DOHH2 (cell line): ENCODE results near the gene TRAF1.
A peak's percentile ranks its signal among the peaks of the same experiment; 100 is the strongest.

Source experiments
- H3F3A ChIP-seq: fragments of 200-600 bp; sonication (generic), shearing (Covaris generic); 2 replicates; pipeline ENCODE4 v1.6.0; 2016; ENCODE audit warnings: antibody characterized with exemption, mild to moderate bottlenecking; ENCODE audit not compliant: control insufficient read depth, insufficient read depth
- H3K27ac ChIP-seq: fragments of 200-600 bp; sonication (generic); 2 replicates; pipeline ENCODE4 v1.5.1; 2014; ENCODE audit warnings: low read depth, mild to moderate bottlenecking, low read length, moderate library complexity
- H3K27me3 ChIP-seq: fragments of 200-600 bp; sonication (generic); 2 replicates; pipeline ENCODE4 v1.6.1; 2014; ENCODE audit warnings: mild to moderate bottlenecking, low read length, mixed read lengths; ENCODE audit not compliant: control insufficient read depth
- H3K36me3 ChIP-seq: fragments of 200-600 bp; sonication (generic); 2 replicates; pipeline ENCODE4 v1.6.1; 2014; ENCODE audit warnings: mild to moderate bottlenecking, low read length, moderate library complexity, mixed read lengths; ENCODE audit not compliant: control insufficient read depth
- H3K4me1 ChIP-seq: fragments of 200-600 bp; sonication (generic); 2 replicates; pipeline ENCODE4 v1.6.1; 2014; ENCODE audit warnings: mild to moderate bottlenecking, low read length, mixed read lengths; ENCODE audit not compliant: control insufficient read depth
- H3K4me2 ChIP-seq: fragments of 200-600 bp; sonication (generic); 2 replicates; pipeline ENCODE4 v1.6.0; 2014; ENCODE audit warnings: mild to moderate bottlenecking, low read length, moderate library complexity
- H3K4me3 ChIP-seq: fragments of 200-600 bp; sonication (generic); 2 replicates; pipeline ENCODE4 v1.5.1; 2014; ENCODE audit warnings: mild to moderate bottlenecking, low read length, mixed read lengths
- H3K79me2 ChIP-seq: fragments of 200-600 bp; sonication (generic); 2 replicates; pipeline ENCODE4 v1.6.1; 2014; ENCODE audit warnings: mild to moderate bottlenecking, low read length, mixed read lengths; ENCODE audit not compliant: control insufficient read depth
- H3K9me2 ChIP-seq: fragments of 200-600 bp; sonication (generic); replicated peaks from 2 replicates; pipeline ENCODE4 v1.6.1; 2014; ENCODE audit warnings: mild to moderate bottlenecking, low read length, mixed read lengths; ENCODE audit not compliant: control insufficient read depth
- H3K9me3 ChIP-seq: fragments of 200-600 bp; sonication (generic); 2 replicates; pipeline ENCODE4 v1.6.1; 2014; ENCODE audit warnings: antibody characterized with exemption, low read length, mixed read lengths; ENCODE audit not compliant: control insufficient read depth, insufficient read depth
- H4K20me1 ChIP-seq: fragments of 200-600 bp; sonication (generic); 2 replicates; pipeline ENCODE4 v1.6.0; 2014; ENCODE audit warnings: low read depth, mild to moderate bottlenecking, antibody characterized with exemption, low read length, moderate library complexity; ENCODE audit not compliant: control insufficient read depth, insufficient read depth
- CTCF ChIP-seq: fragments of 200-600 bp; sonication (generic); IDR thresholded peaks from one replicate; pipeline ENCODE4 v1.5.1; 2014; ENCODE audit warnings: antibody characterized with exemption, mild to moderate bottlenecking, low read depth, low read length; ENCODE audit not compliant: poor library complexity, severe bottlenecking
- EZH2phosphoT487 ChIP-seq: fragments of 200-600 bp; sonication (generic); IDR thresholded peaks from 2 replicates; pipeline ENCODE4 v1.6.1; 2017; ENCODE audit warnings: borderline replicate concordance, mild to moderate bottlenecking, antibody characterized with exemption, low read length, moderate library complexity, mixed read lengths

The TRAF1 gene

GRCh38 chr9:120898396-120898795 is 28.2 kb downstream of the TRAF1 start:
- H3K4me2 ChIP-seq = no peak overlapping the region
- H3K9me2 ChIP-seq = no peaks in the 10 kb centered on the region
- peaks cover 5% of the 10 kb centered on the region for H3K36me3 ChIP-seq
- no peak overlapping the region for H3K4me3 ChIP-seq
- H3F3A ChIP-seq = peaks cover 33% of the 10 kb centered on the region
- no peak for TF ChIP-seq EZH2phosphoT487
- no peak for TF ChIP-seq CTCF
- H3K79me2 ChIP-seq = no peaks in the 10 kb centered on the region
- H4K20me1 ChIP-seq = no peaks in the 10 kb centered on the region
- no peaks in the 10 kb centered on the region for H3K27me3 ChIP-seq
- H3K9me3 ChIP-seq = no peaks in the 10 kb centered on the region
- H3K4me1 ChIP-seq = peaks cover 94% of the 10 kb centered on the region
- 0 out of 2 replicates have a peak overlapping the region, but pooled peaks have one; percentile 4 for H3K27ac ChIP-seq

GRCh38 chr9:120895951-120896350 is 30.6 kb downstream of the TRAF1 start:
- no peaks in the 10 kb centered on the region for H4K20me1 ChIP-seq
- H3F3A ChIP-seq = peaks cover 35% of the 10 kb centered on the region
- H3K4me1 ChIP-seq = peaks cover 94% of the 10 kb centered on the region
- no peaks in the 10 kb centered on the region for H3K79me2 ChIP-seq
- H3K4me3 ChIP-seq = no peak overlapping the region
- H3K9me2 ChIP-seq = no peaks in the 10 kb centered on the region
- H3K36me3 ChIP-seq = peaks cover 6% of the 10 kb centered on the region; the same call in 1 of the 2 replicates
- H3K27me3 ChIP-seq = no peaks in the 10 kb centered on the region
- TF ChIP-seq CTCF (no peak), EZH2phosphoT487 (no peak)
- H3K27ac ChIP-seq = peak overlapping the region; percentile 42
- H3K9me3 ChIP-seq = no peaks in the 10 kb centered on the region
- peak overlapping the region; percentile 14; the same call in 1 of the 2 replicates for H3K4me2 ChIP-seq

GRCh38 chr9:120894321-120895148 is 32.1 kb downstream of the TRAF1 start:
- Histone ChIP-seq H3K4me2 (peak overlapping the region; percentile 92; the same call in 1 of the 2 replicates), H3K27me3 (no peaks in the 10 kb centered on the region), H4K20me1 (no peaks in the 10 kb centered on the region), H3K9me2 (no peaks in the 10 kb centered on the region), H3F3A (peaks cover 47% of the 10 kb centered on the region), H3K36me3 (peaks cover 6% of the 10 kb centered on the region; the same call in 1 of the 2 replicates), H3K79me2 (no peaks in the 10 kb centered on the region), H3K27ac (peak overlapping the region; percentile 100), H3K9me3 (no peaks in the 10 kb centered on the region), H3K4me3 (no peak overlapping the region), H3K4me1 (peaks cover 94% of the 10 kb centered on the region)
- TF ChIP-seq CTCF (no peak), EZH2phosphoT487 (no peak)
